SK-MEL-5 (cell line): Measurements from ENCODE around the gene BCKDK. TPM values are rescaled to one million over a fixed set of nuclear protein-coding genes. Genes with fewer than 3 reads are reported as not detected.
"Not testable (repeated sequence)": the region's sequence is repeated elsewhere in the genome, so short reads cannot be mapped to it uniquely, and the experiment has no call there.

Source experiments
- DNase-seq: peaks from one replicate; pipeline ENCODE4 v3.0.0-alpha.2; 2016; ENCODE audit warnings: low read depth, low spot score
- in situ Hi-C: cut with HindIII; loops from 2 replicates; pipeline ENCODE4 v1.10.0; 2016; ENCODE audit warnings: low sequenced_read_pairs, high pct_unique_total_duplicates, low pct_unique_long_range_greater_than_20kb
- total RNA-seq: library from RNA; depleted of rRNA; stranded (reverse); fragments of >200 nt; shearing (Covaris generic); gene quantifications from 2 replicates; pipeline ENCODE4 v1.2.3, GENCODE V29; 2014; rRNA removed

Gene BCKDK
- total RNA-seq, 1 experiment from 2014 or later, result 23.6 TPM

DNA sequence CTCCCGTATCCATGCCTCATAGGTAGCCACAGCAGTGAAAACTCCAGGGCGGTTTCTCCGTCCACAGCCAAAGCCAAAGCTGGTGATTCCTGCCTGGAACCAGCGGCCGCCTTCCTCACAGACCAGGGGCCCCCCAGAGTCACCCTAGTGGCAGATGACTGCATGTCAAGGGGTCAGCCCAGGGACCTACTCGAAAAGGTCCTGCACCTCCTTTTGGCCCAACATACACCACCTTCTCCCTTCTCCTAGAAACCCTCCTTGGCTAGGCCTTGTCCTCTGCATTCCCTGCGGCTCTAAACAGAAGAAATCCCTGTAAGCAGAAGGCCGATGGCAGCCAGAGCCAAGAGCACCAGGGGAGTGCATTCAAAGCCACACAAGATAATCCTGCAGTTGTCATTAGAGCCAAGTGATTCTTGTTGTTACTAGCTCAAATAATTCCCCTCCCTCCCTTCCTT, 35.5 kb downstream of the BCKDK start:
- in situ Hi-C loops, result no loop called here
- no peak for DNase-seq

DNA sequence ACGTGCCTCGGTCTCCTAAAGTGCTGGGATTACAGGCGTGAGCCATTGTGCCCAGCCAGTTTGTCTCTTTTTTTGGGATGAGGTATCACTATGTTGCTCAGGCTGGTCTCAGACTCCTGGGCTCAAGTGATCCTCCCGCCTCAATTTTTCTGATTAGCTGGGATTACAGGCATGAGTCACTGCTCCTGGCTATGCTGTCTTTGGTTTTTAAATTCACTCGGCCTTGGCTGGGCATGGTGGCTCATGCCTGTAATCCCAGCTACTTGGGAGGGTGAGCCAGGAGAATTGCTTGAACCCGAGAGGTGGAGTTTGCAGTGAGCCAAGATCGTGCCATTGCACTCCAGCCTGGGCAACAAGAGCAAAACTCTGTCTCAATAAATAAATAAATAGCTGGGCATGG, 36.2 kb downstream of the BCKDK start:
- in situ Hi-C loops, DNase-seq: not testable (repeated sequence)

DNA sequence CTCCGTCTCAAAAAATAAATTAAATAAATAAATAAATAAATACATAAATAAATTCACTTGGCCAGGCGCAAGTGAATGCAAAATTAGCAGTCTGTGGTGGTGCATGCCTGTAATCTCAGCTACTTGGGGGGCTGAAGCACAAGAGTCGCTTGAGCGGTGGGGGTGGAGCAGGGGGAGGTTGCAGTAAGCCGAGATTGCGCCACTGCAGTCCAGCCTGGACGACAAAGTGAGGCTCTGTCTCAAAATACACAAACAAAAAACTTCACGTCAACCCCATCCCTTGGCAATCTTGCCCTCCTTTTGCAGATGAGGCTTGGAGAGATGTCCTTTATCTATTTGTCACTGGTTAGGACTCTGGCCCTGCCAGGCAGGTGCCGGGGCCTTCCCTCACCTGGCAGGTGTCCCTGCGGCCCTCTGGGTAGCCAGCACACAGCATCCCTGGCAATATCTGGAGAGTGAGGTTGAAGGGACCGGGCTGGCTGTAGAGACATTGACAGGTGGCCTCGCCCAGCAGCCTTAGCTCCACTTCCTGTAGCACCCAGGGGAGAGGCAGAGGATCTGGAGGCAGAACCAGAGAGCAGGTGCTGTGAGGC, 37.3 kb downstream of the BCKDK start:
- in situ Hi-C loops, result no loop called here
- no peak for DNase-seq

DNA sequence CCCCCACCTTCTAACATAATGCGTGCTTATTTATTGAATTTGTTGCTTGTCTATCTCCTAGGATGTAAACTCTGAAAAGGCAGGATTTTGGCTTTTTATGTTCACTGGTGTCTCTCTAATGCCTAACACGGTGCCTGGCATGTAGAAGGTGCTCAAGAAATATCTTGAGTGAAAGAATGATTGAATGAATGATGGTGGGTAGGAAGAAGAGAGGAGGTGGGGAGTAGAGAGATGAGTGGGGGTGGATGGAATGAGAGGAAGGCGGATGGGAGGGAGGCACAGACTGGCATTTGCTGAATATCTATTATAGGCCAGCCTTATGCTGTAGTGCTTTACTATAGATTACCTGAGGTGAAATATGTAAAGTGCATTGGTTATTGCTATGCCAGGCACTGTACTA, 39.4 kb downstream of the BCKDK start:
- in situ Hi-C loops, result no loop called here
- no peak for DNase-seq

DNA sequence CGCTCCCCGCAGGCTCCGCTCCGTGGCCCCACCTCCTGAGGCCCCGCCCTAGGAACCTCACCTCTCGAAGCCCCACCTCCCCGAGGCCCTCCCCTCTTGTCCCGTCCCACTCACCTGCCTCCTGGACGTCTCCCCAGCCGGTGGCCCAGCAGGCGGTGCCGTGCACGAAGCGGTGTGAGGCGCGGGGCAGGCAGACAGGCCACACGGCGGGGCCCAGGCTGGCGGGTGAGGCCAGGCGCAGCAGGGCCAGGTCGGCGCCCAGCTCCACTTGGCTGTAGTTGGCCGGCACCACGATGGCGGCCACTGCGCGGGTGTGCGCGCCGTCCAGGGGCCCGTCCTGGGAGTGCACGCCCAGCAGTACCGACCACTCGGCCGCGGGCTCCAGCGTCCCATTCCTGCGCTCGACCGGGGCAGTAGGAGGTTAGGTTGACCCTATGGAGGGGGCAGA, 40.1 kb downstream of the BCKDK start:
- DNase-seq, result no peak
- in situ Hi-C loops, result no loop called here

DNA sequence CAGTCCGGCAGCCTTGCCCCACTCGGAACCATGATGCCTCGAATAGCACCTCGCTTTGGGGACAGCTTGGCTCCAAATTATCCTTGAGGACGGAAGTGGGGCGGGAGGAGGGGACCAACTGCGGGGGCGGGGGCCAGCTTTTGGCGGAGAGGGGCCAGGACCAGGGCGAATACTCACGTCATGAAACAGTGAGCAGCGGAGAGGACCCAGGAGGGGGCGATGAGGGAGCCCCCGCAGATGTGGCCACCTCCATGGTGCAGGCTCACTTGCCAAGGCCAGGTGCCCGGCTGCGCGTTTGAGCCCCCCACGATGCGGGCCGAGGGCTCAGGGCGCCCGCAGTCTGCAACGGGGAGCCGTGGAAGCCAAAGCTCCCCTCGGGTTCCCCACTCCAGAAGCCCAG, 40.7 kb downstream of the BCKDK start:
- in situ Hi-C loops, result no loop called here
- DNase-seq, result no peak

DNA sequence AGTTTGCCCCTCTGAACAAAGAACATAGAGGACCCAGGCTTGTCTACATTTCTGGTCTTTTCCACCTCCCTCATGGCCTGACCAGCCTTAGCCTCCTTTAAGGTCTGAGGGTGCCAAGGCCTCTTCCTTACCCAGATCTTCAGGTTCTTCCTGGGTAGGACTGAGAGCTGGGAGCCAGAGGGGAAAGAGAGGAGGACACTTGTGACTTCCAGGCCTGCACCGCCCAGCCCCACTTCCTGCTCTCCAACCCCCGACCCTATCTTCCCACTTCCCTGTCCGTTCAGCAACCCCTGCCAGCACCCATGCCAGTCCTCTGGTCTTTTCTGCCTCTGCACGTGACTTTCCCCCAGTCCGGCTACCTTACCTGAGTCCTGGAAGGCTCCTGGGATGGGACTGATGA, 41.1 kb downstream of the BCKDK start:
- no peak for DNase-seq
- in situ Hi-C loops, result no loop called here

DNA sequence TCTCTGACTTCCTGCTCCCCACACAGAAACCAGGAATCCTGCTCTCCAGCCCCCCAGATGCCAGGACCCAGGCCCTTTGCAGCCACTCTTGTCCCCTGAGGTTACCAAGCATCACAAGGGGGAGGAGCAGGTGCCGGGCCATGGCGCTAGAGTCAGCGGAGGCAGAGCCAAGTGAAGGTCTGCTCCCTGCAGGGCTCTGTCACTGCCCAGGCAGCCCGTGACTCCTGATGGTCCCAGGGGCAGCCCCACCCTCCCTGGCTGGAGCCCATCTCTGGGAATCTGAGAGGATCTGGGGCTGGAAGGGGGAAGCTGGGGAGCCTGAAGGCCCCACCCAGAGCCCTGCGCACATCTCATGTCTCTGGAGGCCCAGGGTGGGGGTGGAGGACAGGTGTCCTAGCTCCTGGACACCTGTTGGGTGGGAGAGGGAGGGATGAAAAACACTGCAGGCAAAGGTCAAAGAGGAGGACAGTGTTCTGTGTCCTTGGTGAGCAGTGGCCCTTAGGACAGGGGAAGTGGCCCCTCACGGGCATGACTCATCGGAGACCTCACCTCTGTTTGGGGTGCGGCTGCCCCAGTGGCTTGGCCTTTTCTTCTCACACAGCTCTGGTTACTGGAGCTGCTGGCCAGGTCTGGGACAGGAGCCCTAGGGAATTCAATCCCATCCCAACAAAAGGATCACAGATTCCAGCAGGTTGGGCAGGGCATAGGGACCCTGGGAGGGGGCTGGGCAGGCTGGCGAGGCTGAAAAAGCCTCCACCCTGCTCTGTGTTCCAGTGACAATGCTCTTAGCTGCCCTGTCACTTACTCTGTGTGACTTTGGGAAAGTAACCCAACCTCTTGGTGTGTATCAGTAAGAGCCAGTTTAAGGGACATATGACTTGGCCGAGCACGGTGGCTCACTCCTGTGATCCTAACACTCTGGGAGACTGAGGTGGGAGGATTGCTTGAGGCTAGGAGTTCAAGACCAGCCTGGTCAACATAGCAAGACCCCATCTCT, 42.0 kb downstream of the BCKDK start, which contains the start of gene PRSS36:
TSS of gene PRSS36 (minus strand) at position 173 of the 997 bp plus-strand sequence. CDS start at position 142, 31 bp downstream.
- DNase-seq, result no peak
- in situ Hi-C loops, result no loop called here

DNA sequence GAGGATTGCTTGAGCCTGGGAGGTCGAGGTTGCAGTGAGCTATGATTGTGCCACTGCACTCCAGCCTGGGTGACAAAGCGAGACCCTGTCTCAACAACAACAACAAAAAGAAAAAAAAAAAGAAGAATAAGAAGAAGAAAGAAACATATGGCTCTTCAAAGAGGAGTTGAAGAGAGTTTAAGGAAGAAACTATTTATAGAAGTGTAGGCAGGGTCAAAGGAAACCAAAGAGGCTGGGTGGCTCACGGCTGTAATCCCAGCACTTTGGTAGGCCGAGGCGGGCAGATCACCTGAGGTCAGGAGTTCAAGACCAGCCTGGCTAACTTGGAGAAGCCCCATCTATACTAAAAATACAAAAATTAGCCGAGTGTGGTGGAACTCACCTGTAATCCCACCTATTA, 42.8 kb downstream of the BCKDK start:
- in situ Hi-C loops, result not testable (repeated sequence)

DNA sequence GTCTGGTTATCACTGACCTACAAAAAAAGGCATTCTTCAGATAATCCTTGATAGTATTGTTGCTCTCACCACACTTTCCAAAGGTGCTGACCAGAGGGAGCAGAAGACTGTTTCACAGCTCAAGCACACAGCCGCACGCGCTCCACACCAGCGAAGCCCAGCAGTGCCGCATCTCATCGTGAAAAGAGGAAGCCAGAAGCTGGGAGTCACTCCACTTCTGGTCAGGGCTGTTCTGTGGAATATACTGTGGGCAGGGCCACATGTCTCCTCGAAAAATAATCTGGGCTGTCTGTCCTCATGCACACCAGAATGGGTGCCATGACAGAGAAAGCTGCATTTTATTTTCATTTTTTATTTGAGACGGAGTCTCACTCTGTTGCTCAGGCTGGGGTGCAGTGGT, 49.0 kb downstream of the BCKDK start:
- no peak for DNase-seq
- in situ Hi-C loops, result no loop called here

More for the DNA sequence above, 42.8 kb downstream of the BCKDK start:
- DNase-seq, result not testable (repeated sequence)

Other genes with a start within 250 kb of the BCKDK start
- gene BCL7C, start 214.3 kb upstream of the BCKDK start, total RNA-seq, result 21.5 and 22.0 TPM in 2 replicates
- 0.13 and 0.29 TPM in 2 replicates for gene CTF1, start 211.8 kb upstream of the BCKDK start, total RNA-seq
- 20.8 and 22.0 TPM in 2 replicates for gene FBXL19, start 184.8 kb upstream of the BCKDK start, total RNA-seq
- 35.2 and 43.9 TPM in 2 replicates for gene ORAI3, start 159.3 kb upstream of the BCKDK start, total RNA-seq
- 1.8 and 4.0 TPM in 2 replicates for gene SETD1A, start 150.6 kb upstream of the BCKDK start, total RNA-seq
- 4.3 and 5.2 TPM in 2 replicates for gene HSD3B7, start 123.2 kb upstream of the BCKDK start, total RNA-seq
- 0.13 TPM in 1 of 2 replicates, not detected in the other for gene STX1B, start 97.7 kb upstream of the BCKDK start, total RNA-seq
- gene STX4, start 74.8 kb upstream of the BCKDK start, total RNA-seq, result 9.6 and 10.5 TPM in 2 replicates
- gene ZNF668, start 34.1 kb upstream of the BCKDK start, total RNA-seq, result 9.3 TPM in 2 replicates
- gene ZNF646, start 34.0 kb upstream of the BCKDK start, total RNA-seq, result 9.0 and 9.3 TPM in 2 replicates
- gene PRSS53, start 19.4 kb upstream of the BCKDK start, total RNA-seq, result 0.40 and 0.50 TPM in 2 replicates
- 206 and 219 TPM in 2 replicates for gene VKORC1, start 13.6 kb upstream of the BCKDK start, total RNA-seq
- 26.9 and 34.3 TPM in 2 replicates for gene KAT8, start 9.3 kb downstream of the BCKDK start, total RNA-seq
- not detected in 2 replicates for gene PRSS8, start 27.3 kb downstream of the BCKDK start, total RNA-seq
- 0.05 and 0.50 TPM in 2 replicates for gene PRSS36, start 41.7 kb downstream of the BCKDK start, total RNA-seq
- 24.1 and 25.1 TPM in 2 replicates for gene FUS, start 71.8 kb downstream of the BCKDK start, total RNA-seq
- 123 and 141 TPM in 2 replicates for gene PYCARD, start 94.4 kb downstream of the BCKDK start, total RNA-seq
- 0.16 TPM in 1 of 2 replicates, not detected in the other for gene TRIM72, start 105.7 kb downstream of the BCKDK start, total RNA-seq
- not detected in 2 replicates for gene PYDC1, start 108.7 kb downstream of the BCKDK start, total RNA-seq
- gene ITGAM, start 151.6 kb downstream of the BCKDK start, total RNA-seq, result 0.21 and 0.58 TPM in 2 replicates
- 1.2 and 1.6 TPM in 2 replicates for gene ITGAX, start 246.8 kb downstream of the BCKDK start, total RNA-seq